ENCODE measurements around the gene FNBP1L. TPM values are rescaled to one million over a fixed set of nuclear protein-coding genes. Genes with fewer than 3 reads are reported as not detected.

Gene FNBP1L
- total RNA-seq, 1 experiment from 2014 or later: 33.4 TPM

GRCh38 chr1:93416183-93416582 is 31.7 kb upstream of the FNBP1L start:
- H3K9me3 Mint-ChIP-seq (ENCODE audit: unreplicated experiment): no peaks in the 10 kb centered on the region
- H3K4me3 Mint-ChIP-seq (ENCODE audit: unreplicated experiment): no peak overlapping the region
- no peak overlapping the region for H3K27ac Mint-ChIP-seq (ENCODE audit: unreplicated experiment)
- no peak for DNase-seq
- Histone ChIP-seq H3K27me3 (replicated peaks; ENCODE audit: control insufficient read depth, insufficient read depth, low read length) (no peaks in the 10 kb centered on the region), H3K4me3 (ENCODE audit: low read depth, low read length) (no peak overlapping the region), H3K4me1 (no peaks in the 10 kb centered on the region), H3K9me3 (no peaks in the 10 kb centered on the region), H3K36me3 (ENCODE audit: control insufficient read depth, insufficient read depth, low read length) (no peaks in the 10 kb centered on the region)
- no TSS peak for BruUV-seq (replicated peaks)
- no peaks in the 10 kb centered on the region for H3K4me1 Mint-ChIP-seq (ENCODE audit: low read depth, unreplicated experiment)
- TF ChIP-seq CTCF (IDR thresholded peaks at IDR 0.05; ENCODE audit: insufficient read depth in 1 of 2, low read depth in 1 of 2, low read length in 1 of 2, severe bottlenecking in 1 of 2, unreplicated experiment in 1 of 2): no peak
- ChIA-PET CTCF (no interaction called here), POLR2A (no interaction called here)
- intact Hi-C loops (cut with micrococcal nuclease; ENCODE audit: unreplicated experiment): no loop called here
- H3K27me3 Mint-ChIP-seq (ENCODE audit: insufficient read depth, unreplicated experiment): no peaks in the 10 kb centered on the region
- H3K36me3 Mint-ChIP-seq (ENCODE audit: insufficient read depth, unreplicated experiment): no peaks in the 10 kb centered on the region

- intact Hi-C loops (cut with micrococcal nuclease; ENCODE audit: unreplicated experiment): no loop called here
- Mint-ChIP-seq H3K36me3 (ENCODE audit: insufficient read depth, unreplicated experiment) (no peaks in the 10 kb centered on the region), H3K4me3 (ENCODE audit: unreplicated experiment) (no peak overlapping the region), H3K4me1 (ENCODE audit: low read depth, unreplicated experiment) (no peaks in the 10 kb centered on the region), H3K27ac (ENCODE audit: unreplicated experiment) (no peak overlapping the region), H3K9me3 (ENCODE audit: unreplicated experiment) (no peaks in the 10 kb centered on the region), H3K27me3 (ENCODE audit: insufficient read depth, unreplicated experiment) (no peaks in the 10 kb centered on the region)
- Histone ChIP-seq H3K36me3 (ENCODE audit: control insufficient read depth, insufficient read depth, low read length) (no peaks in the 10 kb centered on the region), H3K4me3 (ENCODE audit: low read depth, low read length) (no peak overlapping the region), H3K9me3 (no peaks in the 10 kb centered on the region), H3K27me3 (replicated peaks; ENCODE audit: control insufficient read depth, insufficient read depth, low read length) (no peaks in the 10 kb centered on the region), H3K4me1 (no peaks in the 10 kb centered on the region)
- ChIA-PET CTCF (interaction anchor here (0.8 kb wide), 1 partner anchor 114 kb away, joined by 7 read pairs; no protein-coding TSS in a partner anchor), POLR2A (no interaction called here)
- DNase-seq: no peak
- no TSS peak for BruUV-seq (replicated peaks)
- TF ChIP-seq CTCF (IDR thresholded peaks at IDR 0.05; ENCODE audit: insufficient read depth in 1 of 2, low read depth in 1 of 2, low read length in 1 of 2, severe bottlenecking in 1 of 2, unreplicated experiment in 1 of 2): no peak
Measured at GRCh38 chr1:93419344-93419743, 28.6 kb upstream of the FNBP1L start.

GRCh38 chr1:93420400-93420799 is 27.5 kb upstream of the FNBP1L start:
- no peaks in the 10 kb centered on the region for H3K9me3 Mint-ChIP-seq (ENCODE audit: unreplicated experiment)
- POLR2A ChIA-PET: no interaction called here

More at GRCh38 chr1:93420400-93420799, 27.5 kb upstream of the FNBP1L start:
- Histone ChIP-seq H3K4me3 (ENCODE audit: low read depth, low read length) (no peak overlapping the region), H3K27me3 (replicated peaks; ENCODE audit: control insufficient read depth, insufficient read depth, low read length) (no peaks in the 10 kb centered on the region), H3K36me3 (ENCODE audit: control insufficient read depth, insufficient read depth, low read length) (no peaks in the 10 kb centered on the region), H3K4me1 (no peaks in the 10 kb centered on the region), H3K9me3 (no peaks in the 10 kb centered on the region)
- CTCF ChIA-PET: no interaction called here
- Mint-ChIP-seq H3K27me3 (ENCODE audit: insufficient read depth, unreplicated experiment) (no peaks in the 10 kb centered on the region), H3K36me3 (ENCODE audit: insufficient read depth, unreplicated experiment) (no peaks in the 10 kb centered on the region), H3K4me1 (ENCODE audit: low read depth, unreplicated experiment) (no peaks in the 10 kb centered on the region), H3K27ac (ENCODE audit: unreplicated experiment) (no peak overlapping the region), H3K4me3 (ENCODE audit: unreplicated experiment) (no peak overlapping the region)
- DNase-seq: no peak
- TF ChIP-seq CTCF (IDR thresholded peaks at IDR 0.05; ENCODE audit: insufficient read depth in 1 of 2, low read depth in 1 of 2, low read length in 1 of 2, severe bottlenecking in 1 of 2, unreplicated experiment in 1 of 2): no peak
- intact Hi-C loops (cut with micrococcal nuclease; ENCODE audit: unreplicated experiment): no loop called here
- no TSS peak for BruUV-seq (replicated peaks)

Measured in Caco-2 (cell line).